Left ventricle myocardium inferior (tissue), 1 donor: ENCODE measurements around the gene ADCY2. TPM values are rescaled to one million over a fixed set of nuclear protein-coding genes. Genes with fewer than 3 reads are reported as not detected.

ENCODE experiments used
- DNase-seq: peaks from one replicate; pipeline ENCODE4 v3.0.0-alpha.2; 2020
- H3K27ac ChIP-seq: fragments of 200-600 bp; replicated peaks from 2 replicates; pipeline ENCODE4 v1.8.0; 2021
- H3K27me3 ChIP-seq: fragments of 200-600 bp; 2 replicates; pipeline ENCODE4 v1.8.0; 2021; ENCODE audit warnings: low read depth
- H3K36me3 ChIP-seq: fragments of 200-600 bp; 2 replicates; pipeline ENCODE4 v1.8.0; 2021
- H3K4me1 ChIP-seq: fragments of 200-600 bp; 2 replicates; pipeline ENCODE4 v1.8.0; 2021
- H3K4me3 ChIP-seq: fragments of 200-600 bp; 2 replicates; pipeline ENCODE4 v1.8.0; 2021; ENCODE audit warnings: mild to moderate bottlenecking, moderate library complexity
- H3K9me3 ChIP-seq: fragments of 200-600 bp; replicated peaks from 2 replicates; pipeline ENCODE4 v1.8.0; 2021
- CTCF ChIP-seq: fragments of 200-600 bp; IDR thresholded peaks from 2 replicates; pipeline ENCODE4 v1.8.0; 2021; ENCODE audit warnings: antibody characterized with exemption, mild to moderate bottlenecking, borderline replicate concordance
- intact Hi-C: fragments of 100-400 bp; cut with micrococcal nuclease; formaldehyde crosslinking; loops from one replicate; pipeline ENCODE4 v1.11.0; 2022
- total RNA-seq: library from RNA; stranded (reverse); fragmentation: NEBNext Ultra II Directional; extraction: Animal tissue kit (Norgen Biotek cat#: 25700); gene quantifications from one replicate; pipeline ENCODE4 v1.2.1, GENCODE V29; 2021
- donor health status: DM: no; HTN: yes; CAD: no; lungs with severe emphysema.

Gene ADCY2
- total RNA-seq, 1 donor from 2014 or later: 0.30 TPM

- no peak overlapping the region for H3K4me3 ChIP-seq
- no peaks in the 10 kb centered on the region for H3K36me3 ChIP-seq
- peaks cover 67% of the 10 kb centered on the region for H3K27me3 ChIP-seq
- H3K9me3 ChIP-seq: no peaks in the 10 kb centered on the region
- no peak overlapping the region for H3K27ac ChIP-seq
- H3K4me1 ChIP-seq: no peaks in the 10 kb centered on the region
- no peak for TF ChIP-seq CTCF
- no peak for DNase-seq
- intact Hi-C loops: no loop called here
Observed at GRCh38 chr5:7811715-7812114, 415.8 kb downstream of the ADCY2 start.

GRCh38 chr5:7813007-7813406 is 417.1 kb downstream of the ADCY2 start:
- intact Hi-C loops: no loop called here
- no peak overlapping the region for H3K4me3 ChIP-seq
- peaks cover 79% of the 10 kb centered on the region for H3K27me3 ChIP-seq
- no peak overlapping the region for H3K27ac ChIP-seq
- TF ChIP-seq CTCF: no peak
- no peaks in the 10 kb centered on the region for H3K36me3 ChIP-seq
- DNase-seq: no peak
- no peaks in the 10 kb centered on the region for H3K4me1 ChIP-seq
- H3K9me3 ChIP-seq: no peaks in the 10 kb centered on the region

- Histone ChIP-seq H3K27ac (no peak overlapping the region), H3K27me3 (peaks cover 85% of the 10 kb centered on the region), H3K9me3 (no peaks in the 10 kb centered on the region), H3K4me3 (no peak overlapping the region), H3K36me3 (no peaks in the 10 kb centered on the region), H3K4me1 (no peaks in the 10 kb centered on the region)
- no peak for TF ChIP-seq CTCF
- intact Hi-C loops: no loop called here
- no peak for DNase-seq
Observed at GRCh38 chr5:7813576-7813975, 417.6 kb downstream of the ADCY2 start.

GRCh38 chr5:7814816-7815215 is 418.9 kb downstream of the ADCY2 start:
- no peak overlapping the region for H3K4me3 ChIP-seq
- H3K27ac ChIP-seq: no peak overlapping the region
- H3K27me3 ChIP-seq: peaks cover 95% of the 10 kb centered on the region
- intact Hi-C loops: no loop called here
- H3K4me1 ChIP-seq: no peaks in the 10 kb centered on the region
- no peaks in the 10 kb centered on the region for H3K36me3 ChIP-seq
- H3K9me3 ChIP-seq: no peaks in the 10 kb centered on the region
- DNase-seq: no peak
- no peak for TF ChIP-seq CTCF

GRCh38 chr5:7815892-7816534 is 420.1 kb downstream of the ADCY2 start:
- peak; percentile 74 for DNase-seq
- Histone ChIP-seq H3K36me3 (no peaks in the 10 kb centered on the region), H3K9me3 (no peaks in the 10 kb centered on the region), H3K4me1 (no peaks in the 10 kb centered on the region), H3K27ac (no peak overlapping the region), H3K4me3 (no peak overlapping the region), H3K27me3 (peaks cover 95% of the 10 kb centered on the region)
- intact Hi-C loops: no loop called here
- TF ChIP-seq CTCF: peak; percentile 88
